SK-N-MC (cell line): ENCODE data around the gene TP73.

ENCODE experiments used
- EZH2 ChIP-seq: fragments of 200-600 bp; sonication (generic); IDR thresholded peaks from one replicate; pipeline ENCODE4 v1.6.1; 2017; ENCODE audit warnings: antibody characterized with exemption
- FOXP2 ChIP-seq: optimal IDR thresholded peaks from 2 replicates; pipeline ENCODE3; 2011; ENCODE audit warnings: mild to moderate bottlenecking, moderate library complexity; ENCODE audit not compliant: insufficient read depth; ENCODE audit errors: extremely low read length, control extremely low read depth
- POLR2AphosphoS5 ChIP-seq: IDR thresholded peaks from 2 replicates; pipeline ENCODE4 v1.6.1; 2012; ENCODE audit warnings: mild to moderate bottlenecking, low read depth, low read length, borderline replicate concordance

DNA sequence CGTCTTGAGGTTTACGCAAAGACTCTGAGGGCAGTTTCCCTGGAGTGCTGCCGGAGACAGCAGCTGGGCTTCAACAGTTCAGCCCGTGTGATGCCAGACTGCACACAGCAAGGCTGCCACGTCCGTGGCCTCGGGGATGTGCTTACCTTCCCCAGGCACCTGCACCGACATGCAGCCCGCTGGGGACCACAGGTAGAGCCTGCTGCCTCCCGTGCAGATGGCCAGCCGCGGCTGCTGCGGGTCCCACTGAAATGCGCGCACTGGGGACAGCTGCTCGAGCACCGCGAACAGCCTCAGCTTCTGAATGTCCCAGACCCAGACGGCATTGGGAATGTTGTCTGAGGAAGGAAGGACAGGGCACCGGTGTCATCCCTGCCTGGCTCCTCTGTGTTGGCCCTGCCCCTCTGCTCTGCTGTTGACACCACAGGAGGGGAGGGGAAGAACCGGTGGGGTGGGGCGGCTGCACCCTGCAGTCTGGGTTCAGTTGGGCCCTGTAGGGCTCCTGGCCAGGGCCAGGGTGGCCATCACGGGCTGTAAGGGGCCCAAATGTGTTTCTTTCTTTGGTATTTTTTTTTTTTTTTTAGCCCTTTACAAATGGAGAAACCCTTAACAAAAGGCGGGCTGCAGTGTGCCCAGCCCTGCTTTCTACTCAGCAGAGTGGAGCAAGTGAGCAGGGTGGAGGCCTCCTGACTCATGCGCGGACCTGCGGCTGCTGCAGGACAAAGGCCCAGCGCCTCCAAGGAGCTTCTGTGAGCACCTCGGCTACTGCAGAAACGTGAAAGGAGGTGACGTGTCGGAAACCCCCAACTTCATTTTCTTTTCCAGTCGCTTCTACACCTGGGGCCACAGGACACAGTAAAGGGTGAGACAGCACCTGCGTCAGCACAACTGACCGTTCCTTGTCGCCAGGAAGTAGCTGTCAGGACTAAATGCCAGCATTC is 20.7 kb upstream of the TP73 start:
- no peak for TF ChIP-seq POLR2AphosphoS5
- no peak for TF ChIP-seq EZH2
- TF ChIP-seq FOXP2 = no peak
